NCI-H2029 treated with DMSO at 0.1 percent for 48 hours (cell line): ENCODE results near the gene ACSL3.

Experiments
- DNase-seq: peaks from one replicate; lab custom pipeline; 2025; lab: John Stamatoyannopoulos, UW

Gene ACSL3

GRCh38 chr2:222942561-222942960 is 81.7 kb downstream of the ACSL3 start:
- no peak for DNase-seq

- no peak for DNase-seq
Measured at GRCh38 chr2:222942977-222943376, 82.1 kb downstream of the ACSL3 start.

GRCh38 chr2:222943820-222944219 is 83.0 kb downstream of the ACSL3 start:
- no peak for DNase-seq

GRCh38 chr2:222944552-222944951 is 83.7 kb downstream of the ACSL3 start:
- DNase-seq = no peak

- no peak for DNase-seq
Measured at GRCh38 chr2:222944971-222945740, 84.3 kb downstream of the ACSL3 start.

- no peak for DNase-seq
Measured at GRCh38 chr2:222945887-222946286, 85.1 kb downstream of the ACSL3 start.

- DNase-seq = no peak
Measured at GRCh38 chr2:222946700-222947287, 86.0 kb downstream of the ACSL3 start.

GRCh38 chr2:222949073-222949472 is 88.2 kb downstream of the ACSL3 start:
- no peak for DNase-seq

- no peak for DNase-seq
Measured at GRCh38 chr2:222949690-222950323, 89.0 kb downstream of the ACSL3 start.

GRCh38 chr2:222950638-222951285 is 89.9 kb downstream of the ACSL3 start:
- no peak for DNase-seq

- DNase-seq = peak; percentile 41
Measured at GRCh38 chr2:222952204-222952603, 91.4 kb downstream of the ACSL3 start.

GRCh38 chr2:222955008-222955407 is 94.2 kb downstream of the ACSL3 start:
- DNase-seq = no peak

GRCh38 chr2:222959358-222959757 is 98.5 kb downstream of the ACSL3 start:
- no peak for DNase-seq

GRCh38 chr2:222960126-222960525 is 99.3 kb downstream of the ACSL3 start:
- DNase-seq = no peak

- DNase-seq = no peak
Measured at GRCh38 chr2:222963641-222964040, 102.8 kb downstream of the ACSL3 start.

GRCh38 chr2:222964376-222965031 is 103.7 kb downstream of the ACSL3 start:
- no peak for DNase-seq

GRCh38 chr2:222965555-222965954 is 104.7 kb downstream of the ACSL3 start:
- no peak for DNase-seq

GRCh38 chr2:222968550-222969155 is 107.8 kb downstream of the ACSL3 start:
- DNase-seq = no peak

- peak; percentile 66 for DNase-seq
Measured at GRCh38 chr2:222969491-222969890, 108.7 kb downstream of the ACSL3 start.

- no peak for DNase-seq
Measured at GRCh38 chr2:222972420-222972819, 111.6 kb downstream of the ACSL3 start.

- DNase-seq = no peak
Measured at GRCh38 chr2:222973237-222973636, 112.4 kb downstream of the ACSL3 start.

- no peak for DNase-seq
Measured at GRCh38 chr2:222973733-222974132, 112.9 kb downstream of the ACSL3 start.
